HepG2 (cell line): Measurements from ENCODE around the gene SLC35F3. TPM values are rescaled to one million over a fixed set of nuclear protein-coding genes. Genes with fewer than 3 reads are reported as not detected.
"Not testable (repeated sequence)": the region's sequence is repeated elsewhere in the genome, so short reads cannot be mapped to it uniquely, and the experiment has no call there.

ENCODE experiments used
- ATAC-seq: fragments of 200-7000 bp; cut with Tn5 transposase; 3 replicates; pipeline ENCODE4 v1.9.1; 2020; ENCODE audit warnings: mild to moderate bottlenecking, moderate library complexity
- BruUV-seq: library from RNA; stranded (reverse); fragments of 400-500 nt; replicated peaks from 2 replicates; lab custom pipeline; 2021; lab: Mats Ljungman, UMichigan
- CTCF ChIA-PET: fragments of 300-600 bp; formaldehyde crosslinking; extraction: SDS; loops from one replicate; lab custom pipeline; 2021; ENCODE audit warnings: low total read pairs, inconsistent platforms, low intra/inter-chr PET ratio; lab: Yijun Ruan, JAX
- POLR2A ChIA-PET: fragments of 350-600 bp; sonication (Branson Sonifier 250); formaldehyde crosslinking; loops from one replicate; lab custom pipeline; 2020; ENCODE audit warnings: antibody characterized with exemption, inconsistent platforms; lab: Yijun Ruan, JAX
- DNase-seq: peaks from one replicate; pipeline ENCODE4 v3.0.0-alpha.2; 2015; ENCODE audit warnings: low spot score
- FAIRE-seq: peaks from 3 replicates; lab custom pipeline; 2011; peaks lifted over from hg19 to GRCh38; lab: Jason Lieb, UNC
- H2AFZ ChIP-seq: one replicate; pipeline ENCODE4 v1.6.1; 2011; ENCODE audit warnings: low read length, inconsistent platforms
- H3K27ac ChIP-seq: fragments of 300-600 bp; 3 replicates; pipeline ENCODE4 v1.8.0; 2011; ENCODE audit warnings: mixed run types, mild to moderate bottlenecking, mixed read lengths, low read length, inconsistent platforms; ENCODE audit not compliant: insufficient read depth; ENCODE audit errors: extremely low read length
- H3K27me3 ChIP-seq, 2 experiments: fragments of 200-600 bp in 1 of 2; 2 replicates in 1 of 2; 3 replicates in 1 of 2; pipeline versions ENCODE4 v1.6.0 to v1.8.0; 2011; ENCODE audit warnings: low read length in 2 of 2, mild to moderate bottlenecking in 2 of 2, moderate library complexity in 2 of 2, inconsistent platforms in 1 of 2; ENCODE audit not compliant: insufficient read depth in 2 of 2, control insufficient read depth in 1 of 2
- H3K36me3 ChIP-seq, 2 experiments: fragments of 200-600 bp in 1 of 2; replicated peaks in 1 of 2; 2 replicates in 1 of 2; 3 replicates in 1 of 2; pipeline versions ENCODE4 v1.5.1 to v1.8.0; 2011; ENCODE audit warnings: low read length in 2 of 2, inconsistent platforms in 1 of 2; ENCODE audit not compliant: insufficient read depth in 2 of 2, control insufficient read depth in 1 of 2
- H3K4me1 ChIP-seq: 2 replicates; pipeline ENCODE4 v1.5.1; 2012; ENCODE audit warnings: low read length, inconsistent platforms; ENCODE audit not compliant: insufficient read depth
- H3K4me2 ChIP-seq: 2 replicates; pipeline ENCODE4 v1.6.0; 2011; ENCODE audit warnings: low read depth, low read length, inconsistent platforms
- H3K4me3 ChIP-seq, 3 experiments: fragments of 200-600 bp in 1 of 3; sonication (generic), shearing (Covaris generic) in 1 of 3; replicated peaks in 1 of 3; 2 replicates each; pipeline ENCODE4 v1.5.1; 2011 to 2016; ENCODE audit warnings: low read length in 3 of 3, inconsistent platforms in 2 of 3, low read depth in 2 of 3, mild to moderate bottlenecking in 2 of 3, control low read depth in 1 of 3, mixed read lengths in 1 of 3; ENCODE audit not compliant: insufficient read depth in 1 of 3
- H3K79me2 ChIP-seq: one replicate; pipeline ENCODE4 v1.6.1; 2011; ENCODE audit warnings: low read length, inconsistent platforms; ENCODE audit not compliant: insufficient read depth
- H3K9ac ChIP-seq: 2 replicates; pipeline ENCODE4 v1.6.0; 2011; ENCODE audit warnings: mild to moderate bottlenecking, low read depth, low read length, inconsistent platforms; ENCODE audit not compliant: insufficient read depth
- H3K9me3 ChIP-seq: 2 replicates; pipeline ENCODE4 v1.5.1; 2012; ENCODE audit warnings: mild to moderate bottlenecking, low read length
- H4K20me1 ChIP-seq: 2 replicates; pipeline ENCODE4 v1.6.0; 2011; ENCODE audit warnings: inconsistent platforms, mild to moderate bottlenecking, low read length, moderate library complexity; ENCODE audit not compliant: insufficient read depth
- PHF5A ChIP-seq: IDR thresholded peaks from one replicate; pipeline ENCODE4 v1.6.1; 2018; ENCODE audit warnings: low read depth, missing genetic modification reagents; ENCODE audit not compliant: unreplicated experiment
- WGBS: methylation state at CpG from one replicate; pipeline ENCODE4 v1.1.6; 2017; ENCODE audit warnings: low lambda C conversion rate; 5-methylcytosine and 5-hydroxymethylcytosine counted together
- in situ Hi-C: cut with HindIII; loops from 2 replicates; pipeline ENCODE4 v1.10.0; 2017; ENCODE audit warnings: low pct_unique_long_range_greater_than_20kb; ENCODE audit not compliant: extremely low pct_ligation_motif_present
- intact Hi-C: fragments of 100-400 bp; cut with micrococcal nuclease; formaldehyde crosslinking; loops from one replicate; pipeline ENCODE4 v1.10.0; 2022; ENCODE audit not compliant: unreplicated experiment
- polyA plus RNA-seq, 8 experiments: library from polyadenylated mRNA; depleted of rRNA in 3 of 8; stranded (reverse) in 7 of 8; unstranded in 1 of 8; fragments of >200 nt; fragmentation: Illumina TruSeq in 4 of 8; extraction: Trizol in 4 of 8; gene quantifications; 2 replicates each; pipeline versions ENCODE4 v1.2.1 to v1.2.3, GENCODE V29; 2011 to 2016; ENCODE audit warnings: low read depth in 4 of 8, missing spikeins in 1 of 8, mixed read lengths in 1 of 8; ENCODE audit not compliant: insufficient read depth in 1 of 8
- total RNA-seq, 5 experiments: library from RNA; depleted of rRNA; stranded (reverse); fragments of >200 nt; fragmentation: Illumina TruSeq; extraction: Trizol; gene quantifications; 2 replicates each; pipeline ENCODE4 v1.2.3, GENCODE V29; 2016; ENCODE audit warnings: low read depth in 1 of 5
- TF ChIP-seq, protein P1 (sequence below): sonication (generic); formaldehyde crosslinking; IDR thresholded peaks from 2 replicates; pipeline ENCODE4 v1.5.0; 2020; ENCODE audit warnings: mild to moderate bottlenecking, missing genetic modification reagents, borderline replicate concordance
- TF ChIP-seq, protein P2 (sequence below): sonication (generic); formaldehyde crosslinking; IDR thresholded peaks from 2 replicates; pipeline ENCODE4 v1.4.0; 2020; ENCODE audit warnings: missing genetic modification reagents, mild to moderate bottlenecking, borderline replicate concordance

The SLC35F3 gene
- total and polyA plus RNA-seq, 2 of the 13 experiments (the other 11 are each of a cell fraction or from before 2014, with no cell fraction given) = not detected

DNA sequence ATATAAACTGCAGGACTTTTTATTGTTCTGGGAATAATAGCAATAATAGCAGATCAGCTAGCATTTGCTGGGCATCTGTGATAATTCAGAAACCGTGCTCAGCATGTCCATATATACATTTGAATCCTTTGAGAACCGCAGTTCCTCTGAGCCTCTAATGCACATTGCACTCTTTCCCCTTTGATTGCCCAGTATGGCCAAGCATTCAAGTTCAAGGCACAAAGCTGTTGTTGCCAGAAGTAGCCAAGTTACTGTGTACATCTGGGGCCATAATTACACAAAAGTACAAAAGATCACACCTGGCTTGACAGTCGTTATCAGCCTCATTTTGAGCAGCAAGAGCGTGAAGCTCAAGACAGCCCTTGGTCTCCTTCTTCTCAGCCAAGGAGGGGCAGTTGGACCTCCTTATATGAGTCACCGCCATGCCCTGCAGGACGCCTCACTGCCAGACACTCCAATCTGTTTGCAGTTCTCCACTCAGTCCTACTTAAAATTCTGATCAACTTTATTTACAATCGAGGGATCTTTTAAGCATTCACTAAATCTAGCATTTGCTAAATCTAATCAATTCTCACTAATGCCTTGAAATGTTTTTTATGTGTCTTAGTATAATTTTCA, 216.0 kb downstream of the SLC35F3 start:
- Histone ChIP-seq H3K9me3 (no peaks in the 10 kb centered on the region), H3K9ac (no peak overlapping the region), H4K20me1 (no peaks in the 10 kb centered on the region), H3K27me3 (peaks cover 0 to 4% of the 10 kb centered on the region in 2 experiments; a peak in 2 of 5 replicates), H3K36me3 (no peaks in the 10 kb centered on the region), H3K4me2 (no peak overlapping the region), H3K4me1 (peaks cover 5% of the 10 kb centered on the region; the same call in 1 of the 2 replicates), H3K4me3 (no peak overlapping the region), H3K27ac (no peak overlapping the region), H2AFZ (no peak overlapping the region), H3K79me2 (no peaks in the 10 kb centered on the region)
- ATAC-seq = no peak
- 19% methylated on average over 7 of the region's 7 CpGs for WGBS
- FAIRE-seq = no peak
- POLR2A ChIA-PET = no interaction called here
- TF ChIP-seq, protein P1, sequence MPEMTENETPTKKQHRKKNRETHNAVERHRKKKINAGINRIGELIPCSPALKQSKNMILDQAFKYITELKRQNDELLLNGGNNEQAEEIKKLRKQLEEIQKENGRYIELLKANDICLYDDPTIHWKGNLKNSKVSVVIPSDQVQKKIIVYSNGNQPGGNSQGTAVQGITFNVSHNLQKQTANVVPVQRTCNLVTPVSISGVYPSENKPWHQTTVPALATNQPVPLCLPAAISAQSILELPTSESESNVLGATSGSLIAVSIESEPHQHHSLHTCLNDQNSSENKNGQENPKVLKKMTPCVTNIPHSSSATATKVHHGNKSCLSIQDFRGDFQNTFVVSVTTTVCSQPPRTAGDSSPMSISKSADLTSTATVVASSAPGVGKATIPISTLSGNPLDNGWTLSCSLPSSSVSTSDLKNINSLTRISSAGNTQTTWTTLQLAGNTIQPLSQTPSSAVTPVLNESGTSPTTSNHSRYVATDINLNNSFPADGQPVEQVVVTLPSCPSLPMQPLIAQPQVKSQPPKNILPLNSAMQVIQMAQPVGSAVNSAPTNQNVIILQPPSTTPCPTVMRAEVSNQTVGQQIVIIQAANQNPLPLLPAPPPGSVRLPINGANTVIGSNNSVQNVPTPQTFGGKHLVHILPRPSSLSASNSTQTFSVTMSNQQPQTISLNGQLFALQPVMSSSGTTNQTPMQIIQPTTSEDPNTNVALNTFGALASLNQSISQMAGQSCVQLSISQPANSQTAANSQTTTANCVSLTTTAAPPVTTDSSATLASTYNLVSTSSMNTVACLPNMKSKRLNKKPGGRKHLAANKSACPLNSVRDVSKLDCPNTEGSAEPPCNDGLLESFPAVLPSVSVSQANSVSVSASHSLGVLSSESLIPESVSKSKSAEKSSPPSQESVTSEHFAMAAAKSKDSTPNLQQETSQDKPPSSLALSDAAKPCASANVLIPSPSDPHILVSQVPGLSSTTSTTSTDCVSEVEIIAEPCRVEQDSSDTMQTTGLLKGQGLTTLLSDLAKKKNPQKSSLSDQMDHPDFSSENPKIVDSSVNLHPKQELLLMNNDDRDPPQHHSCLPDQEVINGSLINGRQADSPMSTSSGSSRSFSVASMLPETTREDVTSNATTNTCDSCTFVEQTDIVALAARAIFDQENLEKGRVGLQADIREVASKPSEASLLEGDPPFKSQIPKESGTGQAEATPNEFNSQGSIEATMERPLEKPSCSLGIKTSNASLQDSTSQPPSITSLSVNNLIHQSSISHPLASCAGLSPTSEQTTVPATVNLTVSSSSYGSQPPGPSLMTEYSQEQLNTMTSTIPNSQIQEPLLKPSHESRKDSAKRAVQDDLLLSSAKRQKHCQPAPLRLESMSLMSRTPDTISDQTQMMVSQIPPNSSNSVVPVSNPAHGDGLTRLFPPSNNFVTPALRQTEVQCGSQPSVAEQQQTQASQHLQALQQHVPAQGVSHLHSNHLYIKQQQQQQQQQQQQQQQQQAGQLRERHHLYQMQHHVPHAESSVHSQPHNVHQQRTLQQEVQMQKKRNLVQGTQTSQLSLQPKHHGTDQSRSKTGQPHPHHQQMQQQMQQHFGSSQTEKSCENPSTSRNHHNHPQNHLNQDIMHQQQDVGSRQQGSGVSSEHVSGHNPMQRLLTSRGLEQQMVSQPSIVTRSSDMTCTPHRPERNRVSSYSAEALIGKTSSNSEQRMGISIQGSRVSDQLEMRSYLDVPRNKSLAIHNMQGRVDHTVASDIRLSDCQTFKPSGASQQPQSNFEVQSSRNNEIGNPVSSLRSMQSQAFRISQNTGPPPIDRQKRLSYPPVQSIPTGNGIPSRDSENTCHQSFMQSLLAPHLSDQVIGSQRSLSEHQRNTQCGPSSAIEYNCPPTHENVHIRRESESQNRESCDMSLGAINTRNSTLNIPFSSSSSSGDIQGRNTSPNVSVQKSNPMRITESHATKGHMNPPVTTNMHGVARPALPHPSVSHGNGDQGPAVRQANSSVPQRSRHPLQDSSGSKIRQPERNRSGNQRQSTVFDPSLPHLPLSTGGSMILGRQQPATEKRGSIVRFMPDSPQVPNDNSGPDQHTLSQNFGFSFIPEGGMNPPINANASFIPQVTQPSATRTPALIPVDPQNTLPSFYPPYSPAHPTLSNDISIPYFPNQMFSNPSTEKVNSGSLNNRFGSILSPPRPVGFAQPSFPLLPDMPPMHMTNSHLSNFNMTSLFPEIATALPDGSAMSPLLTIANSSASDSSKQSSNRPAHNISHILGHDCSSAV (CRISPR knock-in tag) = no peak
- no peak for TF ChIP-seq PHF5A (CRISPR knock-in tag)
- TF ChIP-seq, protein P2, sequence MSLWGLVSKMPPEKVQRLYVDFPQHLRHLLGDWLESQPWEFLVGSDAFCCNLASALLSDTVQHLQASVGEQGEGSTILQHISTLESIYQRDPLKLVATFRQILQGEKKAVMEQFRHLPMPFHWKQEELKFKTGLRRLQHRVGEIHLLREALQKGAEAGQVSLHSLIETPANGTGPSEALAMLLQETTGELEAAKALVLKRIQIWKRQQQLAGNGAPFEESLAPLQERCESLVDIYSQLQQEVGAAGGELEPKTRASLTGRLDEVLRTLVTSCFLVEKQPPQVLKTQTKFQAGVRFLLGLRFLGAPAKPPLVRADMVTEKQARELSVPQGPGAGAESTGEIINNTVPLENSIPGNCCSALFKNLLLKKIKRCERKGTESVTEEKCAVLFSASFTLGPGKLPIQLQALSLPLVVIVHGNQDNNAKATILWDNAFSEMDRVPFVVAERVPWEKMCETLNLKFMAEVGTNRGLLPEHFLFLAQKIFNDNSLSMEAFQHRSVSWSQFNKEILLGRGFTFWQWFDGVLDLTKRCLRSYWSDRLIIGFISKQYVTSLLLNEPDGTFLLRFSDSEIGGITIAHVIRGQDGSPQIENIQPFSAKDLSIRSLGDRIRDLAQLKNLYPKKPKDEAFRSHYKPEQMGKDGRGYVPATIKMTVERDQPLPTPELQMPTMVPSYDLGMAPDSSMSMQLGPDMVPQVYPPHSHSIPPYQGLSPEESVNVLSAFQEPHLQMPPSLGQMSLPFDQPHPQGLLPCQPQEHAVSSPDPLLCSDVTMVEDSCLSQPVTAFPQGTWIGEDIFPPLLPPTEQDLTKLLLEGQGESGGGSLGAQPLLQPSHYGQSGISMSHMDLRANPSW (CRISPR knock-in tag) = no peak
- in situ Hi-C loops (no loop called here), intact Hi-C loops (no loop called here)
- no TSS peak for BruUV-seq
- CTCF ChIA-PET = no interaction called here
- DNase-seq = no peak

DNA sequence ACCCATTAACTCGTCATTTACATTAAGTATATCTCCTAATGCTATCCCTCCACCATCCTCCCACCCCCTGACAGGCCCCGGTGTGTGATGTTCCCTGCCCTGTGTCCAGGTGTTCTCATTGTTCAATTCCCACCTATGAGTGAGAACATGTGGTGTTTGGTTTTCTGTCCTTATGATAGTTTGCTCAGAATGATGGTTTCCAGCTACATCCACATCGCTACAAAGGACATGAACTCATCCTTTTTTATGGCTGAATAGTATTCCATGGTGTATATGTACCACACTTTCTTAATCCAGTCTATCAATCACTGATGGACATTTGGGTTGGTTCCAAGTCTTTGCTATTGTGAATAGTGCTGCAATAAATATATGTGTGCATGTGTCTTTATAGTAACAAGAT, 217.2 kb downstream of the SLC35F3 start:
- 42% methylated on average over 3 of the region's 3 CpGs for WGBS
- in situ Hi-C loops, FAIRE-seq: not testable (repeated sequence)

More for the DNA sequence above, 217.2 kb downstream of the SLC35F3 start:
- intact Hi-C loops, H3K9ac ChIP-seq, H2AFZ ChIP-seq, H3K27me3 ChIP-seq, H3K4me2 ChIP-seq, BruUV-seq, H3K4me1 ChIP-seq, H3K36me3 ChIP-seq, DNase-seq, POLR2A ChIA-PET, H3K27ac ChIP-seq, ATAC-seq, CTCF ChIA-PET, H3K9me3 ChIP-seq, H3K4me3 ChIP-seq, H4K20me1 ChIP-seq, H3K79me2 ChIP-seq: not testable (repeated sequence)
